Measurements from ENCODE around the gene CHAD.

DNA sequence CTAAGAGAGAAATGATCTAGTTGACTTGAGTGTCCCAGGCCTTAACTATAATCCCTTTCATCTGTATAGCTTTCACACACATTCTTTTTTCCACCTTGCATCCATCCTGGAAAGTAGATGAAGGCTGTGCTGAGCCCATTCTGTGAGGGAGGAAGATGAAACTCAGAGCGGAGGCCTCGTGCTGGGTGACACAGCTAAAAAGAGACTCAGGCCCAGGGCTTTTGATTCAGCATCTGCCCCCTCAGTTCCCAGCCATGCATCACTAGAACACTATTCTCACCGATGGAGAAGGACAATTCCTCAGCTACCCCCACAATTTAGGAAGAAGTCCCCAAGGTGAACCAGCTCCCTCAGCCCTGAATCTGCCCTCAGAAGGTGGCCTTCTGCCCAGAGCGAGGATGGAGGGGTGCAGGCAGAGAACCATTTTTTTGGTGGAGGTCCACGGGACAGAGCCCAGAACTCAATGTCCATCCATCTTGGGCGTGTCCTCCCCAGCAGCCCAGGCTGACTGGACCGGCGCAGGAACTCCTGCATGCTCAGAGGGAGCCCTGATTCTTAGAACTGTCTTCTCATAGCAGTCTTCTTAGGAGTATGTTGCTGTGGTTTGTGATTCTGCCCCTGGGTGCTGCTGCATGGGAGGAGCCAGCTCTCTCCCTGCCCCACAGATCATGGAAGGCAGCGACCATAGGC lies 33.8 kb upstream of the CHAD start:
- TF ChIP-seq, protein P1, sequence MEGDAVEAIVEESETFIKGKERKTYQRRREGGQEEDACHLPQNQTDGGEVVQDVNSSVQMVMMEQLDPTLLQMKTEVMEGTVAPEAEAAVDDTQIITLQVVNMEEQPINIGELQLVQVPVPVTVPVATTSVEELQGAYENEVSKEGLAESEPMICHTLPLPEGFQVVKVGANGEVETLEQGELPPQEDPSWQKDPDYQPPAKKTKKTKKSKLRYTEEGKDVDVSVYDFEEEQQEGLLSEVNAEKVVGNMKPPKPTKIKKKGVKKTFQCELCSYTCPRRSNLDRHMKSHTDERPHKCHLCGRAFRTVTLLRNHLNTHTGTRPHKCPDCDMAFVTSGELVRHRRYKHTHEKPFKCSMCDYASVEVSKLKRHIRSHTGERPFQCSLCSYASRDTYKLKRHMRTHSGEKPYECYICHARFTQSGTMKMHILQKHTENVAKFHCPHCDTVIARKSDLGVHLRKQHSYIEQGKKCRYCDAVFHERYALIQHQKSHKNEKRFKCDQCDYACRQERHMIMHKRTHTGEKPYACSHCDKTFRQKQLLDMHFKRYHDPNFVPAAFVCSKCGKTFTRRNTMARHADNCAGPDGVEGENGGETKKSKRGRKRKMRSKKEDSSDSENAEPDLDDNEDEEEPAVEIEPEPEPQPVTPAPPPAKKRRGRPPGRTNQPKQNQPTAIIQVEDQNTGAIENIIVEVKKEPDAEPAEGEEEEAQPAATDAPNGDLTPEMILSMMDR (IDR thresholded peaks at IDR 0.05; ENCODE audit: low read length): no peak
- TF ChIP-seq EZH2 (optimal IDR thresholded peaks at IDR 0.05; ENCODE audit: low read depth, low read length) (no peak), EZH2phosphoT487 (IDR thresholded peaks at IDR 0.05; ENCODE audit: low read length) (no peak)
